Thymus (tissue), 11 donors: ENCODE data around the gene DNAH6. TPM values are rescaled to one million over a fixed set of nuclear protein-coding genes. Genes with fewer than 3 reads are reported as not detected.

ENCODE experiments used
- DNase-seq, 9 donors: peaks; one replicate each; pipeline ENCODE4 v3.0.0-alpha.2; 2013; ENCODE audit warnings: low spot score in 9 of 9, low read depth in 6 of 9, missing footprints in 1 of 9
- H3K27ac ChIP-seq, 2 donors: one replicate each; pipeline ENCODE4 v1.5.1; 2013; ENCODE audit warnings: control low read depth in 1 of 2, low read depth in 1 of 2, low read length in 1 of 2, mild to moderate bottlenecking in 1 of 2, moderate library complexity in 1 of 2
- H3K27me3 ChIP-seq, 2 donors: one replicate each; pipeline ENCODE4 v1.5.1; 2013; ENCODE audit warnings: low read length in 1 of 2; ENCODE audit not compliant: control insufficient read depth in 2 of 2, insufficient read depth in 1 of 2
- H3K36me3 ChIP-seq, 2 donors: one replicate each; pipeline ENCODE4 v1.5.1; 2013; ENCODE audit warnings: low read length in 1 of 2, mild to moderate bottlenecking in 1 of 2, moderate library complexity in 1 of 2; ENCODE audit not compliant: control insufficient read depth in 2 of 2, insufficient read depth in 2 of 2
- H3K4me1 ChIP-seq, 2 donors: one replicate each; pipeline ENCODE4 v1.5.1; 2013; ENCODE audit warnings: low read length in 2 of 2; ENCODE audit not compliant: control insufficient read depth in 2 of 2, insufficient read depth in 2 of 2
- H3K4me3 ChIP-seq, 2 donors: one replicate each; pipeline ENCODE4 v1.5.1; 2013; ENCODE audit warnings: low read length in 2 of 2, control low read depth in 1 of 2, mild to moderate bottlenecking in 1 of 2
- H3K9me3 ChIP-seq, 2 donors: one replicate each; pipeline ENCODE4 v1.5.1; 2013; ENCODE audit warnings: low read length in 1 of 2, mild to moderate bottlenecking in 1 of 2; ENCODE audit not compliant: control insufficient read depth in 2 of 2, insufficient read depth in 1 of 2
- WGBS: extraction: QIAGEN DNeasy Blood & Tissue Kit; methylation state at CpG from one replicate; pipeline ENCODE4 v1.1.7; 2013; 5-methylcytosine and 5-hydroxymethylcytosine counted together
- polyA plus RNA-seq: library from polyadenylated mRNA; stranded (reverse); fragments of 200-250 nt; gene quantifications from one replicate; pipeline ENCODE4 v1.2.3, GENCODE V29; 2013
- total RNA-seq: library from RNA; stranded (reverse); fragments of 120-200 nt; gene quantifications from one replicate; pipeline ENCODE4 v1.2.4, GENCODE V29; 2013
- donor health status: healthy.

The DNAH6 gene
- total and polyA plus RNA-seq, 2 donors: 0.57 to 0.66 TPM

GRCh38 chr2:84527137-84528129, 11.1 kb downstream of the DNAH6 start:
- Histone ChIP-seq H3K4me3 (no peak overlapping the region), H3K27me3 (no peaks in the 10 kb centered on the region), H3K27ac (no peak overlapping the region), H3K9me3 (no peaks in the 10 kb centered on the region), H3K4me1 (no peaks in the 10 kb centered on the region), H3K36me3 (no peaks in the 10 kb centered on the region)
- peak in 1 of 9 donors; percentile 10 for DNase-seq
- WGBS: 90% methylated on average over 4 of the region's 4 CpGs

- 95% methylated on average over 1 of the region's 1 CpG for WGBS
- DNase-seq: no peak
- no peaks in the 10 kb centered on the region for H3K9me3 ChIP-seq
- H3K36me3 ChIP-seq: no peaks in the 10 kb centered on the region
- no peaks in the 10 kb centered on the region for H3K27me3 ChIP-seq
- no peaks in the 10 kb centered on the region for H3K4me1 ChIP-seq
- H3K4me3 ChIP-seq: no peak overlapping the region
- no peak overlapping the region for H3K27ac ChIP-seq
These were observed 16.0 kb downstream of the DNAH6 start for GRCh38 chr2:84532291-84532690.

- Histone ChIP-seq H3K27me3 (no peaks in the 10 kb centered on the region), H3K4me1 (no peaks in the 10 kb centered on the region), H3K36me3 (no peaks in the 10 kb centered on the region), H3K4me3 (no peak overlapping the region), H3K9me3 (no peaks in the 10 kb centered on the region), H3K27ac (no peak overlapping the region)
- peak in 1 of 9 donors; percentile 7 for DNase-seq
- 47% methylated on average over 3 of the region's 3 CpGs for WGBS
These were observed 17.9 kb downstream of the DNAH6 start for GRCh38 chr2:84534225-84534624.

GRCh38 chr2:84537251-84537650, 21.0 kb downstream of the DNAH6 start:
- H3K9me3 ChIP-seq: no peaks in the 10 kb centered on the region
- H3K27me3 ChIP-seq: no peaks in the 10 kb centered on the region
- H3K27ac ChIP-seq: no peak overlapping the region
- no peak overlapping the region for H3K4me3 ChIP-seq
- H3K4me1 ChIP-seq: no peaks in the 10 kb centered on the region
- no peaks in the 10 kb centered on the region for H3K36me3 ChIP-seq
- no peak for DNase-seq
- WGBS: 96% methylated on average over 1 of the region's 1 CpG

- DNase-seq: no peak
- Histone ChIP-seq H3K9me3 (no peaks in the 10 kb centered on the region), H3K36me3 (no peaks in the 10 kb centered on the region), H3K27me3 (no peaks in the 10 kb centered on the region), H3K4me1 (no peaks in the 10 kb centered on the region), H3K27ac (no peak overlapping the region), H3K4me3 (no peak overlapping the region)
These were observed 23.4 kb downstream of the DNAH6 start for GRCh38 chr2:84539729-84540128.

- Histone ChIP-seq H3K27ac (no peak overlapping the region), H3K4me3 (no peak overlapping the region), H3K4me1 (no peaks in the 10 kb centered on the region), H3K27me3 (no peaks in the 10 kb centered on the region), H3K9me3 (no peaks in the 10 kb centered on the region), H3K36me3 (no peaks in the 10 kb centered on the region)
- DNase-seq: no peak
These were observed 28.7 kb downstream of the DNAH6 start for GRCh38 chr2:84545005-84545404.

- Histone ChIP-seq H3K4me1 (no peaks in the 10 kb centered on the region), H3K27me3 (no peaks in the 10 kb centered on the region), H3K4me3 (no peak overlapping the region), H3K36me3 (no peaks in the 10 kb centered on the region), H3K9me3 (no peaks in the 10 kb centered on the region), H3K27ac (no peak overlapping the region)
- 96% methylated on average over 2 of the region's 2 CpGs for WGBS
- DNase-seq: no peak
These were observed 30.3 kb downstream of the DNAH6 start for GRCh38 chr2:84546551-84546950.

- WGBS: 98% methylated on average over 1 of the region's 1 CpG
- H3K4me1 ChIP-seq: no peaks in the 10 kb centered on the region
- no peaks in the 10 kb centered on the region for H3K36me3 ChIP-seq
- DNase-seq: no peak
- no peak overlapping the region for H3K27ac ChIP-seq
- no peaks in the 10 kb centered on the region for H3K27me3 ChIP-seq
- no peak overlapping the region for H3K4me3 ChIP-seq
- no peaks in the 10 kb centered on the region for H3K9me3 ChIP-seq
These were observed 32.0 kb downstream of the DNAH6 start for GRCh38 chr2:84548303-84548702.

- H3K4me3 ChIP-seq: no peak overlapping the region
- H3K27me3 ChIP-seq: no peaks in the 10 kb centered on the region
- 94% methylated on average over 1 of the region's 1 CpG for WGBS
These were observed 34.6 kb downstream of the DNAH6 start for GRCh38 chr2:84550916-84551315.

More at GRCh38 chr2:84550916-84551315, 34.6 kb downstream of the DNAH6 start:
- no peak overlapping the region for H3K27ac ChIP-seq
- no peaks in the 10 kb centered on the region for H3K36me3 ChIP-seq
- DNase-seq: no peak
- no peaks in the 10 kb centered on the region for H3K4me1 ChIP-seq
- H3K9me3 ChIP-seq: no peaks in the 10 kb centered on the region
